ENCODE results near the gene ATP5MC3.

- TF ChIP-seq GATA2 (IDR thresholded peaks at IDR 0.05; ENCODE audit: low read depth, low read length) (no peak), GATA3 (IDR thresholded peaks at IDR 0.05; ENCODE audit: low read depth, low read length) (no peak)
These were observed 17.3 kb downstream of the ATP5MC3 start for GRCh38 chr2:175164235-175164634.
